Measurements from ENCODE around the gene STRIT1.

GRCh38 chr3:155320934-155321333 lies 27.5 kb upstream of the STRIT1 start:
- no peak for TF ChIP-seq TAF1 (IDR thresholded peaks at IDR 0.05; ENCODE audit: borderline replicate concordance, low read depth, low read length)
- TF ChIP-seq POLR2A (IDR thresholded peaks at IDR 0.05; ENCODE audit: low read depth, low read length) = no peak
